GM19193 (cell line): ENCODE results near the gene EHMT1.

Source experiments
- POLR2A ChIP-seq: IDR thresholded peaks from 4 replicates; pipeline ENCODE4 v1.6.1; 2011; ENCODE audit not compliant: insufficient read depth, insufficient read length; ENCODE audit errors: extremely low read depth

EHMT1 gene

GRCh38 chr9:137697832-137698231 lies 79.0 kb downstream of the EHMT1 start:
- no peak for TF ChIP-seq POLR2A

- TF ChIP-seq POLR2A: no peak
These were observed 82.1 kb downstream of the EHMT1 start for GRCh38 chr9:137700911-137701310.

GRCh38 chr9:137702615-137703379 lies 84.0 kb downstream of the EHMT1 start:
- no peak for TF ChIP-seq POLR2A

GRCh38 chr9:137703842-137704508 lies 85.2 kb downstream of the EHMT1 start:
- TF ChIP-seq POLR2A: no peak

GRCh38 chr9:137705443-137705863 lies 86.6 kb downstream of the EHMT1 start:
- no peak for TF ChIP-seq POLR2A

GRCh38 chr9:137705906-137706305 lies 87.1 kb downstream of the EHMT1 start:
- no peak for TF ChIP-seq POLR2A

- TF ChIP-seq POLR2A: no peak
These were observed 88.6 kb downstream of the EHMT1 start for GRCh38 chr9:137707361-137707760.

- no peak for TF ChIP-seq POLR2A
These were observed 89.9 kb downstream of the EHMT1 start for GRCh38 chr9:137708590-137709284.

- TF ChIP-seq POLR2A: no peak
These were observed 90.8 kb downstream of the EHMT1 start for GRCh38 chr9:137709411-137710101.

GRCh38 chr9:137710704-137711103 lies 91.9 kb downstream of the EHMT1 start:
- TF ChIP-seq POLR2A: no peak

- no peak for TF ChIP-seq POLR2A
These were observed 92.9 kb downstream of the EHMT1 start for GRCh38 chr9:137711678-137712105.

- TF ChIP-seq POLR2A: no peak
These were observed 96.5 kb downstream of the EHMT1 start for GRCh38 chr9:137715321-137715720.

- no peak for TF ChIP-seq POLR2A
These were observed 98.0 kb downstream of the EHMT1 start for GRCh38 chr9:137716694-137717287.

GRCh38 chr9:137717776-137718327 lies 99.0 kb downstream of the EHMT1 start:
- no peak for TF ChIP-seq POLR2A
